ENCODE results near the gene RPP14.

DNA sequence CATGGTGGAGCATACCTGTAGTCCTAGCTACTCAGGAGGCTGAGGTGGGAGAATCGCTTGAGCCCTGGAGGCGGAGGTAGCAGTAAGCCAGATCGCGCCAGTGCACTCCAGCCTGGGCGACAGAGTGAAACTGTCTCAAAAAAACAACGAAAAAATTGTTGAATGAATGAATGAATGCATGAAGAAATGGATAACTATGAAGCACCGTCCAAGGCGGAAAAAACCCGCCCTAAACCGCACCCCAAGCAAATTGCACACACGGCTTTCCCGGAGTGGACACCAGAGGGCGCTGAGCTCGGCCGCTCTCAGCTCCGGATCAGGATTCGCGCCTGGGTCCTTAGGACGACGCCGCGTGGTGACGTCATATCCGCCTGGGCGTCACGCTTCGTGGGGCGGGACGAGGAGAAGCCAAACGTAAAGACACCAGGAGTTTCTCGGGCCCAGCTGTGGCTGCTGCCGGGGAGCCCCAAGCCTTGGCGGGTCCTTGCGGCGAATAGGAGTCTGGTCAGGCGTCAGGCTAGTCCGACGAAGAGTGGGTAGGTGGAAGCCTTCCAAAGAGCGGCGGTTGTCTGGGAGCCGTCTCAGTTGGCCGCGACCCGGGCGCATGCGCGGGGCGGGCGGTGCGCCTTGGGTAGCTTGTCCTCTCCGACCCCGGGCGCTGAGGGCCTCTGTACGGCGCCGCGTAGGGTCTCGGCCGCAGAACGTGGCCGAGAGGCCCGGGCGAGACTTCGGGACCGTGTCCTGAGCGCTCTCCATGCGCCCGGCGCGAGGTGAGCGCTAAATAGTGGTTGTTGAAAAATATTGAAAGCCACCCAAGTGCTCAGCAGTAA, at the start of gene RPP14, which contains the start of gene HTD2:
- TF ChIP-seq, protein P1, sequence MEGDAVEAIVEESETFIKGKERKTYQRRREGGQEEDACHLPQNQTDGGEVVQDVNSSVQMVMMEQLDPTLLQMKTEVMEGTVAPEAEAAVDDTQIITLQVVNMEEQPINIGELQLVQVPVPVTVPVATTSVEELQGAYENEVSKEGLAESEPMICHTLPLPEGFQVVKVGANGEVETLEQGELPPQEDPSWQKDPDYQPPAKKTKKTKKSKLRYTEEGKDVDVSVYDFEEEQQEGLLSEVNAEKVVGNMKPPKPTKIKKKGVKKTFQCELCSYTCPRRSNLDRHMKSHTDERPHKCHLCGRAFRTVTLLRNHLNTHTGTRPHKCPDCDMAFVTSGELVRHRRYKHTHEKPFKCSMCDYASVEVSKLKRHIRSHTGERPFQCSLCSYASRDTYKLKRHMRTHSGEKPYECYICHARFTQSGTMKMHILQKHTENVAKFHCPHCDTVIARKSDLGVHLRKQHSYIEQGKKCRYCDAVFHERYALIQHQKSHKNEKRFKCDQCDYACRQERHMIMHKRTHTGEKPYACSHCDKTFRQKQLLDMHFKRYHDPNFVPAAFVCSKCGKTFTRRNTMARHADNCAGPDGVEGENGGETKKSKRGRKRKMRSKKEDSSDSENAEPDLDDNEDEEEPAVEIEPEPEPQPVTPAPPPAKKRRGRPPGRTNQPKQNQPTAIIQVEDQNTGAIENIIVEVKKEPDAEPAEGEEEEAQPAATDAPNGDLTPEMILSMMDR (conservative IDR thresholded peaks at IDR 0.05 in 1 of 2, IDR thresholded peaks at IDR 0.05 in 1 of 2; ENCODE audit: low read depth in 1 of 2, low read length in 2 of 2): peak; percentile 93 to 99
- TF ChIP-seq EZH2 (IDR thresholded peaks at IDR 0.05; ENCODE audit: low read length, missing control alignments): no peak

Measured in fibroblast of lung (primary cell).